ENCODE measurements around the gene METTL21C.

The METTL21C gene

DNA sequence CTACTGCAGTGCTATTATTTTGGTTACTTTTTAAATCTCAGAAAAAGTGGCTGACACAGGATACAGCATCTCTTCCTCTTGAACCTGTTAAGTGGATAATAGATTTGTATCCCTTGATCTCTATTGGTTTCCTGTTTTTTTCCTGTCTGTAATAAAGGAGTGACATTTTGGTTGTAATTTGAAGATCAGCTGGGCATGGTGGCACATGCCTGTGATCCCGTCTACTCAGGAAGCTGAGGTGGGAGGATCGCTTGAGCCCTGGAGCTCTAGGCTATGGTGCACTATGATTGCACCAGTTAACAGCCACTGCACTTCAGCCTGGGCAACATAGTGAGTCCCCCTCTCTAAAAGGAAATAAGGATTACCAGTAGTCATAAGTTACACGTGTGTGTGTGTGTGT is 46.8 kb downstream of the METTL21C start:
- DNase-seq (ENCODE audit: low spot score) = no peak
- TF ChIP-seq, protein P1, sequence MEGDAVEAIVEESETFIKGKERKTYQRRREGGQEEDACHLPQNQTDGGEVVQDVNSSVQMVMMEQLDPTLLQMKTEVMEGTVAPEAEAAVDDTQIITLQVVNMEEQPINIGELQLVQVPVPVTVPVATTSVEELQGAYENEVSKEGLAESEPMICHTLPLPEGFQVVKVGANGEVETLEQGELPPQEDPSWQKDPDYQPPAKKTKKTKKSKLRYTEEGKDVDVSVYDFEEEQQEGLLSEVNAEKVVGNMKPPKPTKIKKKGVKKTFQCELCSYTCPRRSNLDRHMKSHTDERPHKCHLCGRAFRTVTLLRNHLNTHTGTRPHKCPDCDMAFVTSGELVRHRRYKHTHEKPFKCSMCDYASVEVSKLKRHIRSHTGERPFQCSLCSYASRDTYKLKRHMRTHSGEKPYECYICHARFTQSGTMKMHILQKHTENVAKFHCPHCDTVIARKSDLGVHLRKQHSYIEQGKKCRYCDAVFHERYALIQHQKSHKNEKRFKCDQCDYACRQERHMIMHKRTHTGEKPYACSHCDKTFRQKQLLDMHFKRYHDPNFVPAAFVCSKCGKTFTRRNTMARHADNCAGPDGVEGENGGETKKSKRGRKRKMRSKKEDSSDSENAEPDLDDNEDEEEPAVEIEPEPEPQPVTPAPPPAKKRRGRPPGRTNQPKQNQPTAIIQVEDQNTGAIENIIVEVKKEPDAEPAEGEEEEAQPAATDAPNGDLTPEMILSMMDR (IDR thresholded peaks at IDR 0.05; ENCODE audit: borderline replicate concordance, control extremely low read depth, extremely low read depth, insufficient read depth, missing control alignments) = no peak
- in situ Hi-C loops (cut with MboI; ENCODE audit: low sequenced_read_pairs, unreplicated experiment) = no loop called here

DNA sequence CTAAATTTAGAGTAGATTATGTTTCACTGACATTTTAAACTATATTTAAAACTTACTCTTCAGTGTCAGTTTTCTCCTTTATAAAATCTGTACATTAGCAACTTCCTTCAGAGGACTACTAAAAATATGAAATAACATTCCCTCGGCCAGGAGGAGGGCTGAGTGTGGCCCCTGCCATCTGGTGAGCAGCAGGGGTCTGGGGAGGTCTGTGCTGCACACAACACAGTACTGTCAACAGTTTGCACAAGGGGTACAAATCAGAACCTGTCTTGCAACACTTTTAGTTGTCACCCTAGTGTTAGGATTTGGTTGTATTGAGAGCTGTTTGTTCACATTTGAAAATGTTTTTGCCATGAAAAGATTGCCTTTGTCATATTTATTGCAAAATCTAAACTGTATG is 49.1 kb downstream of the METTL21C start:
- DNase-seq (ENCODE audit: low spot score) = no peak
- TF ChIP-seq, protein P1 (IDR thresholded peaks at IDR 0.05; ENCODE audit: borderline replicate concordance, control extremely low read depth, extremely low read depth, insufficient read depth, missing control alignments) = no peak
- in situ Hi-C loops (cut with MboI; ENCODE audit: low sequenced_read_pairs, unreplicated experiment) = no loop called here

DNA sequence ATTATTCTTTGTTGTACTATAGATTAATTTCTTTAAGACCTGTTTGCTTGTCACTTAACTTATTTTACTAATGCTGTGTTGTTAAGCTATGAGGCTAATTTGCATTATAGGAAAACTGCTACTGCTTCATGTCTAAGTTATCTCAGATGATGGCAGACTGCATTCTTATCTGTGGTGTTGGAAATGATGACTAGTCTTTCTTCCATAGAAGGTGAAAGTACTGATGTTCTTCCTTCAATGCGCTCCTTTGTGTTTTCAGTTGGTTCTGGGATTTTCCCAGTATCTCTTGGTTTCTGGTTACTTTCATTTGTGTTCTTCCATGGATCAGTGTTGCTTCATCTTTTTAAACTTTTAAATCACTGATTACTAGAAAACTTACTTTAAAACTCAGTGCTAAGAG is 51.2 kb downstream of the METTL21C start:
- TF ChIP-seq, protein P1 (IDR thresholded peaks at IDR 0.05; ENCODE audit: borderline replicate concordance, control extremely low read depth, extremely low read depth, insufficient read depth, missing control alignments) = no peak
- DNase-seq (ENCODE audit: low spot score) = no peak
- in situ Hi-C loops (cut with MboI; ENCODE audit: low sequenced_read_pairs, unreplicated experiment) = no loop called here

DNA sequence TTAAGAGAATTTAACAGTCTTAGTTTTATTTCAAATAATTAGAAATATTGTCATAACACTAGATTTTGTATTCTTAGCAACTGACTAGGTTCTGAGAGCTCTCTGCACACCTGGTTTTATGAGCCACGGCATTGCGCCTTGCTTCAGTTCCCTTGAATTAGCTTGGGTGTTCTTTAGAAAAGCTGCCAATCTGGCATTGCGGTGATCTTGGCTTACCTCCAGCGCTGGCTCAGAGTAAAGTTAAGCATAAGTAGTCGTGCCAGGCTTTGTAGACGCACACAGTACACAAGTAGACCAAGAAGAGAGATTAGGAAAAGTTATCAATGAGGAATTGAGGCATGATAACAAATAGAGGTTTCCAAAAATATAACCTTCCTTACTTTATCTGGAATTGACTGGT is 52.4 kb downstream of the METTL21C start:
- no peak for DNase-seq (ENCODE audit: low spot score)
- TF ChIP-seq, protein P1 (IDR thresholded peaks at IDR 0.05; ENCODE audit: borderline replicate concordance, control extremely low read depth, extremely low read depth, insufficient read depth, missing control alignments) = no peak
- in situ Hi-C loops (cut with MboI; ENCODE audit: low sequenced_read_pairs, unreplicated experiment) = no loop called here

DNA sequence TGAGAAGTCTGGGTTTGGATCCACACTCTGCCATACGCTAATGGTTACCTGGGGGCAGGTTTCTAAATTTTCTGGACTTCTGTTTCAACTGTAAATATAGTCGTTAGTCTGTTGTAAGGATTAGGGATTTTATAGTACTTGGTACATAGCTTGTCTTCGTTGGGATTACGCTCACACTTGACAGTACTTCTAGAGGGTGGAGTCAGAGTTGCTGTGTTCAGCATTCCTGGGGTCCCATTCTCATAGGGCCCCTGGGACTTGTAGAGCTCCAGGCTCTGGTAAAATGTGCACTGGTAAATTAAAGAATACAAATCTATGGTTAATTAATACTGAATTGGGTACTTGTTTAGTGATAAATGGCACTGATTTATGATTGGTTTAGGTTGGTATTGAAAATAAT is 52.8 kb downstream of the METTL21C start:
- TF ChIP-seq, protein P1 (IDR thresholded peaks at IDR 0.05; ENCODE audit: borderline replicate concordance, control extremely low read depth, extremely low read depth, insufficient read depth, missing control alignments) = no peak
- DNase-seq (ENCODE audit: low spot score) = no peak
- in situ Hi-C loops (cut with MboI; ENCODE audit: low sequenced_read_pairs, unreplicated experiment) = no loop called here

DNA sequence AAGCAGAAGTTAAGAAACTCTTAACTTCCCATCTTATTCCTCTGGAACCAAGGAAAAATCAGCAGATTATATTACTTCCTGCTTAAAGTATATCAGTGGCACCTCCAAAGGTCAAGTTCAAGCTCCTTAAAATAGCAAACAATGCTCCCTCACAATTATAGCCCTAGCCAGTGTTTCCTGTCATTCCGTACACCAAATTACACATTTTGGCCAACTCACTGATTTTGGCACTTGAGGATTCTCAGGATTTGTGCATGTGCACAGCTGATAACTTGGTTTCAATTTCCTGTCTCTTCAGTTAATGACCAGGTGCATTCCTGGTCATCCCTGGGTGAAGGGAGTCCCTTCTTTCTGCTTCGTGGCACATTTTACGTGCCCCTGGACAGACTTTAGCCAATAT is 56.1 kb downstream of the METTL21C start:
- TF ChIP-seq, protein P1 (IDR thresholded peaks at IDR 0.05; ENCODE audit: borderline replicate concordance, control extremely low read depth, extremely low read depth, insufficient read depth, missing control alignments) = no peak
- in situ Hi-C loops (cut with MboI; ENCODE audit: low sequenced_read_pairs, unreplicated experiment) = no loop called here

More for the DNA sequence above, 56.1 kb downstream of the METTL21C start:
- DNase-seq (ENCODE audit: low spot score) = no peak
